OCI-LY7 (cell line): Measurements from ENCODE around the gene NAV2. TPM values are rescaled to one million over a fixed set of nuclear protein-coding genes. Genes with fewer than 3 reads are reported as not detected.

Source experiments
- BruUV-seq: library from RNA; stranded (reverse); fragments of 400-500 nt; replicated peaks from 2 replicates; lab custom pipeline; 2021; lab: Mats Ljungman, UMichigan
- CTCF ChIA-PET: fragments of 300-600 bp; sonication (Branson Sonifier 250); formaldehyde crosslinking; loops from one replicate; lab custom pipeline; 2022; ENCODE audit warnings: antibody characterized with exemption; ENCODE audit not compliant: unreplicated experiment; lab: Charles Lee
- POLR2A ChIA-PET: fragments of 300-600 bp; sonication (Branson Sonifier 250); formaldehyde crosslinking; loops from one replicate; lab custom pipeline; 2022; ENCODE audit warnings: antibody characterized with exemption; lab: Charles Lee
- DNase-seq: peaks from one replicate; pipeline ENCODE4 v3.0.0-alpha.2; 2015; ENCODE audit warnings: low spot score
- H2AFZ ChIP-seq: fragments of 200-600 bp; sonication (generic), shearing (Covaris generic); 2 replicates; pipeline ENCODE4 v1.6.1; 2014; ENCODE audit warnings: mild to moderate bottlenecking, antibody characterized with exemption, low read length, moderate library complexity
- H3K27ac ChIP-seq: fragments of 200-600 bp; sonication (generic); 2 replicates; pipeline ENCODE4 v1.5.1; 2014; ENCODE audit warnings: mixed run types, low read depth, mild to moderate bottlenecking, moderate library complexity, low read length, inconsistent platforms; ENCODE audit not compliant: poor library complexity, severe bottlenecking
- H3K36me3 ChIP-seq: fragments of 200-600 bp; sonication (generic); 2 replicates; pipeline ENCODE4 v1.6.1; 2014; ENCODE audit warnings: mild to moderate bottlenecking, antibody characterized with exemption, low read length, moderate library complexity, mixed read lengths; ENCODE audit not compliant: insufficient read depth
- H3K4me1 ChIP-seq: fragments of 200-600 bp; sonication (generic); 2 replicates; pipeline ENCODE4 v1.5.1; 2014; ENCODE audit warnings: mild to moderate bottlenecking, low read length; ENCODE audit not compliant: insufficient read depth, poor library complexity, severe bottlenecking
- H3K4me2 ChIP-seq: fragments of 200-600 bp; sonication (generic); 2 replicates; pipeline ENCODE4 v1.6.1; 2014; ENCODE audit warnings: mild to moderate bottlenecking, low read length
- H3K4me3 ChIP-seq: fragments of 200-600 bp; sonication (generic); 2 replicates; pipeline ENCODE4 v1.5.1; 2014; ENCODE audit warnings: mild to moderate bottlenecking, low read depth, low read length; ENCODE audit not compliant: poor library complexity, severe bottlenecking
- H3K79me2 ChIP-seq: fragments of 200-600 bp; sonication (generic); 2 replicates; pipeline ENCODE4 v1.6.1; 2016; ENCODE audit warnings: low read depth, mild to moderate bottlenecking, low read length, moderate library complexity, mixed read lengths; ENCODE audit not compliant: insufficient read depth
- H3K9me2 ChIP-seq: fragments of 200-600 bp; sonication (generic); 2 replicates; pipeline ENCODE4 v1.6.1; 2016; ENCODE audit warnings: mild to moderate bottlenecking, low read length, mixed read lengths; ENCODE audit not compliant: insufficient read depth
- H3K9me3 ChIP-seq: fragments of 200-600 bp; sonication (generic); 2 replicates; pipeline ENCODE4 v1.6.1; 2014; ENCODE audit warnings: mild to moderate bottlenecking, mixed run types, low read length, mixed read lengths
- H4K20me1 ChIP-seq: fragments of 200-600 bp; sonication (generic); 2 replicates; pipeline ENCODE4 v1.6.1; 2014; ENCODE audit warnings: mild to moderate bottlenecking, antibody characterized with exemption, low read length, moderate library complexity, mixed read lengths; ENCODE audit not compliant: insufficient read depth
- EZH2phosphoT487 ChIP-seq: fragments of 200-600 bp; sonication (generic); IDR thresholded peaks from 2 replicates; pipeline ENCODE4 v1.6.1; 2018; ENCODE audit warnings: low read depth, borderline replicate concordance, mild to moderate bottlenecking, mixed run types, antibody characterized with exemption, low read length, moderate library complexity, mixed read lengths
- intact Hi-C: fragments of 100-400 bp; cut with micrococcal nuclease; formaldehyde crosslinking; loops from one replicate; pipeline ENCODE4 v1.10.0; 2022; ENCODE audit not compliant: unreplicated experiment
- total RNA-seq, 2 experiments: library from RNA; depleted of rRNA in 1 of 2; stranded (reverse); fragments of >200 nt in 1 of 2; shearing (Covaris generic) in 1 of 2; gene quantifications; 2 replicates each; pipeline ENCODE4 v1.2.3, GENCODE V29; 2014 to 2022
- TF ChIP-seq, protein P1 (sequence below): fragments of 200-600 bp; sonication (generic); conservative IDR thresholded peaks from 2 replicates; pipeline ENCODE4 v1.5.1; 2014; ENCODE audit warnings: mild to moderate bottlenecking, antibody characterized with exemption, low read length, moderate library complexity, mixed read lengths

The NAV2 gene
- total RNA-seq, 2 experiments from 2014 or later, result 0.06 to 0.68 TPM

DNA sequence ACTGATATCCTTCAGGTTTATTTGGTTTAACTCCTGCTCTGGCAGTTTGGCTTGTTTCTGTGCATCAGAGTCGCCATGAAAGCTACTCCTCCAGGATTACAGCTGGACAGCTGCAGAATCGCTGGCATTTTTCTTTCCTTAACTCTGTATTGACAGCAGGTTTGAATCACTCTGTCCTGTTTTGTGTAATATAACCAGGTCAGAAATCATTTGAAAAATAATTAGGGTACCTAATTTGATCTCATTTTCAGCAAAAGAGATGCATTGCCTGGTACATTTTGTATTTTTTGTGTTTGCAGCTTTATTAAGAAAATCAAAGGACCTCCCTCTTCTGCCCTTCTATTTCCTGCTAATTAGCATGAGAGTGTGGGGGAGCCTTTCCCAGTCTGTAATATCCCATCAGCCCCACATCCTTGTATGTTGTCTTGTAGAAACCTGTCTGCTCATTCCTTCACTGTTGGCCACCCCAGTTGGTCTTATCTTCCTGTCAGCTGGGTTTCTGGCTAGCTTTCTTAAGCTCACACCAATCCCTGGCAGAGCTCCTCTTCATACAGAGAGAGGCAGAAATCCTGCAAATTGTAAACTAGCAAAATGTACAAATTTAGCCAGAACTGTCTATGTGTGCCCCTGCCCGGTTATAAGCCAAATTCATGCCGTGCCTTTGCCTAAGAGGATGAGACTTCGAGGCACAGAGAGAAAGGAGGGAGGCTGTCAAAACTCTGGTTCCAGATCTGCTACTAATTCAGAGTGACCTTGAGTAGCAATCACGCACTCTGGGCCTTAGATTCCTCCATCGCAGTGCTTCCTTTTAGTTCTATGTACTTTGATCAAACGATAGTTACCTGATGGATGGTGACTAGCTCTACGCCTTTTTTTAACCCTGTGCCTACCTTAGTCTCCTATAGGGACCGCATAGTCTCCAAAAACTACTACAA is 200.6 kb downstream of the NAV2 start:
- POLR2A ChIA-PET, result interaction anchor here (0.6 to 1.0 kb wide), 2 partner anchors 22 to 866 kb away, joined by 3 to 4 read pairs; no protein-coding TSS in a partner anchor
- no peaks in the 10 kb centered on the region for H3K9me2 ChIP-seq
- no peaks in the 10 kb centered on the region for H3K36me3 ChIP-seq
- H3K27ac ChIP-seq, result no peak overlapping the region
- BruUV-seq, result no TSS peak
- no peaks in the 10 kb centered on the region for H3K9me3 ChIP-seq
- DNase-seq, result no peak
- intact Hi-C loops, result no loop called here
- no peak overlapping the region for H3K4me2 ChIP-seq
- TF ChIP-seq EZH2phosphoT487, result no peak
- TF ChIP-seq, protein P1, sequence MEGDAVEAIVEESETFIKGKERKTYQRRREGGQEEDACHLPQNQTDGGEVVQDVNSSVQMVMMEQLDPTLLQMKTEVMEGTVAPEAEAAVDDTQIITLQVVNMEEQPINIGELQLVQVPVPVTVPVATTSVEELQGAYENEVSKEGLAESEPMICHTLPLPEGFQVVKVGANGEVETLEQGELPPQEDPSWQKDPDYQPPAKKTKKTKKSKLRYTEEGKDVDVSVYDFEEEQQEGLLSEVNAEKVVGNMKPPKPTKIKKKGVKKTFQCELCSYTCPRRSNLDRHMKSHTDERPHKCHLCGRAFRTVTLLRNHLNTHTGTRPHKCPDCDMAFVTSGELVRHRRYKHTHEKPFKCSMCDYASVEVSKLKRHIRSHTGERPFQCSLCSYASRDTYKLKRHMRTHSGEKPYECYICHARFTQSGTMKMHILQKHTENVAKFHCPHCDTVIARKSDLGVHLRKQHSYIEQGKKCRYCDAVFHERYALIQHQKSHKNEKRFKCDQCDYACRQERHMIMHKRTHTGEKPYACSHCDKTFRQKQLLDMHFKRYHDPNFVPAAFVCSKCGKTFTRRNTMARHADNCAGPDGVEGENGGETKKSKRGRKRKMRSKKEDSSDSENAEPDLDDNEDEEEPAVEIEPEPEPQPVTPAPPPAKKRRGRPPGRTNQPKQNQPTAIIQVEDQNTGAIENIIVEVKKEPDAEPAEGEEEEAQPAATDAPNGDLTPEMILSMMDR, result no peak
- CTCF ChIA-PET, result no interaction called here
- H3K4me3 ChIP-seq, result no peak overlapping the region
- no peaks in the 10 kb centered on the region for H3K4me1 ChIP-seq
- no peaks in the 10 kb centered on the region for H4K20me1 ChIP-seq
- H3K79me2 ChIP-seq, result no peaks in the 10 kb centered on the region
- H2AFZ ChIP-seq, result no peak overlapping the region

DNA sequence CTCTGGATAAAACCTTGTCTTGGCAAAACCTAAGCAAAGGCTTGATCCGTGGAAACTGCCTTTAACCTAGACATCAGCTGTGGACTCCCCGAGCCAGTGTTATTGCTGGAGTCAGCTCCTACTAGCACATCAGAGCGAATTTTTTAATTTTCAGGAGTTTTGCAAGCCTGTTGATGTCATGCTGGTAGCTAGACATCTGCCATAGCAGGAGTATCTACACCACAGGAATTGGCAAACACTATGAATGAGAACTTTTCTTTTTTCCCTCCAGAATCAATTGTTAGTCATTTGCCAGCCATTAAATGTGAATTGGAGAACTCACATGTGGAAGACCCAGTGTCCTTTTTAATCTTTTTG is 201.2 kb downstream of the NAV2 start:
- Histone ChIP-seq H3K4me1 (no peaks in the 10 kb centered on the region), H3K9me3 (no peaks in the 10 kb centered on the region), H2AFZ (no peak overlapping the region), H3K79me2 (no peaks in the 10 kb centered on the region), H3K4me2 (no peak overlapping the region), H3K36me3 (no peaks in the 10 kb centered on the region), H3K27ac (no peak overlapping the region), H4K20me1 (no peaks in the 10 kb centered on the region), H3K9me2 (no peaks in the 10 kb centered on the region), H3K4me3 (no peak overlapping the region)
- DNase-seq, result no peak
- BruUV-seq, result no TSS peak
- ChIA-PET CTCF (no interaction called here), POLR2A (interaction anchor here (1.0 kb wide), 1 partner anchor 22 kb away, joined by 4 read pairs; no protein-coding TSS in a partner anchor)
- no peak for TF ChIP-seq EZH2phosphoT487
- TF ChIP-seq, protein P1, result no peak
- intact Hi-C loops, result no loop called here

DNA sequence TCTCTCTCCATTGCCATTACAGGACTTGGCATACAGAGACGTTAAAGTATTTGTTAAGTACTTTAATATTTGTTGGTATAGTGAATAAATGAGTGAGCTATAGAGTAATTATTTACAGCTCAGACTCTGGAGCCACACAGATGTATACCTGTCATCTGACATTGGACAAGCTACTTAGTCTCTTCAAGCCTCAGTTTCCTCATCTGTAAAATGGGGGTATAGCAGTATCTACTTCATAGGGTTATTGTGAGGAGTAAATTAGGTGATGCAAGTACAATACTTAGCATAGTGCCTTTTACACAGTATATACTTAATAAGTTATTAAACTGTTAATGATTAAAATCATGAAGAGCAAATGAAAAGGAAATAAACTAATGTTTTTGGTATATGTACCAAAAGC is 203.2 kb downstream of the NAV2 start:
- Histone ChIP-seq H3K27ac (no peak overlapping the region), H4K20me1 (no peaks in the 10 kb centered on the region), H3K9me3 (no peaks in the 10 kb centered on the region), H3K79me2 (no peaks in the 10 kb centered on the region), H2AFZ (no peak overlapping the region), H3K36me3 (no peaks in the 10 kb centered on the region), H3K9me2 (no peaks in the 10 kb centered on the region), H3K4me2 (no peak overlapping the region), H3K4me3 (no peak overlapping the region), H3K4me1 (no peaks in the 10 kb centered on the region)
- no TSS peak for BruUV-seq
- TF ChIP-seq EZH2phosphoT487, result no peak
- TF ChIP-seq, protein P1, result no peak
- POLR2A ChIA-PET, result no interaction called here
- DNase-seq, result no peak
- CTCF ChIA-PET, result no interaction called here
- intact Hi-C loops, result no loop called here
